NCI-H1694 treated with DMSO at 0.1 percent for 48 hours (cell line): ENCODE measurements around the gene RPL27.
A peak's percentile ranks its signal among the peaks of the same experiment; 100 is the strongest.

ENCODE experiments used
- DNase-seq: peaks from one replicate; lab custom pipeline; 2025; lab: John Stamatoyannopoulos, UW

Gene RPL27

DNA sequence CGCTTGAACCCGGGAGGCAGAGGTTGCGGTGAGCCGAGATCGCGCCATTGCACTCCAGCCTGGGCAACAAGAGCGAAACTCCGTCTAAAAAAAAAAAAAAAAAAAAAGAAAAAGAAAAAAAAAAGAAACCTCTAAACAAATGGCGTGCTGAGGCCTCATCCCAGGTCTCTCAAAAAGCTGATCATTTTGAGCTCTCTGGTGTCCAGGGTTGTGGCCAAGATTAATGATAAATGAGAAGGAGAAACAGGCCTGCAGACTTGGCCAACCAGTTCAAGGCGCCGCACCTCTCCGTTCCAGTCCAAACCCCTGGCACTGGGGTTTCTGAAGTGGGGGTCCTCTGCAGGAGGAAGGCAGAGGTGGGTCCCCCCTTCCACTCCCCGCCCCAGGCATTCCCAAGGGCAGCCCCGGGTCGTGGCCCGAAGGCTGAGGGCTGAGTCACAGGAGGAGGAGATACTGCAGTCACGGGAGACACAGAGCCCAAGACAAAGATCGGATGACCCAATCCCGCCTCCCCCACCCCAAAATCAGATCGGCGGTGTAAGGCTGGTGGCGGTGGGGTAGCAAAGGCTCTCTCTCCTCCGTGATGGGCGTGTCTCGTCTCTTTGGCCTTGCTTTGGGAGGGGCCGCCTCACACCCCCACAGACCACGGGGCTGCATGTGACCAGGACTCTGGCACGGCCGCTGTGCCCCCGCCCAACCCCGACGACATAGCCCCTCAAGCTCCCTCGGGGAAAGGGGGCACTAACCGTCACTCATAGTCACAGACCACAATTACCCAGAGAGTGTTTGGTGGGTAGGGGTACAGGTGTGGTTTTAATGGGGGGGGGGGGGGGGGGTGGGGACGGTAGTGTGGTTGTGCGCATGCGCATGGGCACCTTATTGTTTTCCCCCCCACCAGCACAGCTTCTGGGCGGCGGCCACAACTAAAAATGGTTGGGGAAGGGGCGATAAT, 22.8 kb downstream of the RPL27 start:
- no peak for DNase-seq

DNA sequence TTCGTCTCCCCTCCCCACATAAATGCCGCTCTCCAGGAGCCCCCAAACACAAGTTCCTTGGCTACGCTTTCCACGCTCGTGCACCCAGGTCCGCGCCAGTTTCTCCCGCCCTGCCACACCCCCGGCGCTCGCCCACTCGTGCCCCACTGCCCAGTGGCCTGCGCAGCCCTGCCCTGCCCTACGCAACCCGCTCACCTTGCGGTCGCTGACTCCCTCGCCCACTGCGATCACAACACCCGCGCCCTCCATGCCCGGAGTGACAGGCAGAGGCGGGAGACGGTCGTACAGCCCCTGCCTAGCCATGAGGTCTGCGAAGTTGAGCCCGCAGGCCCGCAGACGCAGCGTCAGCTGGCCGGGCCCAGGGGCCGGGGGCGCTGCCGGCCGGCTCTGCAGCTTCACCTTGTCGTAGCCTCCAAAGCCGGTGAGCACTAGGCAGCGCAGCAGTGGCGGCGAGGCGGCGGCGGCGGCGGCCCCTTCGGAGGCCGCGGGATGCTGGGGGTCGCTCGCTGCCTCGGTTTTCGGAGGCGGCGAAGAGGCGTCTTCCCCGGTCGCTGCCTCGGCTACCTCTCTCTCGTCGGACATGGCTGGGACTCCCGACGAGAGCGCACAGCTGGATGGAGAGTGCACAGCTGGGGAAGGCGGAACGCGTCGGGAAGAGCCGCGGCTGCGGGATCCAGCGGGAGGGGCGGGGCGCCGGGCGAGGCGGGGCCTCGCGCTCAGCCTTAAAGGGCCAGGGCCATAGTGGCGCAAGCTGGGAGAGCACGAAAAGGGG, 23.7 kb downstream of the RPL27 start, which contains the start of gene VAT1:
VAT1 (minus strand) TSS at position 645 of the 772 bp plus-strand sequence; CDS start at position 582, 63 bp downstream.
- peak; percentile 55 for DNase-seq

DNA sequence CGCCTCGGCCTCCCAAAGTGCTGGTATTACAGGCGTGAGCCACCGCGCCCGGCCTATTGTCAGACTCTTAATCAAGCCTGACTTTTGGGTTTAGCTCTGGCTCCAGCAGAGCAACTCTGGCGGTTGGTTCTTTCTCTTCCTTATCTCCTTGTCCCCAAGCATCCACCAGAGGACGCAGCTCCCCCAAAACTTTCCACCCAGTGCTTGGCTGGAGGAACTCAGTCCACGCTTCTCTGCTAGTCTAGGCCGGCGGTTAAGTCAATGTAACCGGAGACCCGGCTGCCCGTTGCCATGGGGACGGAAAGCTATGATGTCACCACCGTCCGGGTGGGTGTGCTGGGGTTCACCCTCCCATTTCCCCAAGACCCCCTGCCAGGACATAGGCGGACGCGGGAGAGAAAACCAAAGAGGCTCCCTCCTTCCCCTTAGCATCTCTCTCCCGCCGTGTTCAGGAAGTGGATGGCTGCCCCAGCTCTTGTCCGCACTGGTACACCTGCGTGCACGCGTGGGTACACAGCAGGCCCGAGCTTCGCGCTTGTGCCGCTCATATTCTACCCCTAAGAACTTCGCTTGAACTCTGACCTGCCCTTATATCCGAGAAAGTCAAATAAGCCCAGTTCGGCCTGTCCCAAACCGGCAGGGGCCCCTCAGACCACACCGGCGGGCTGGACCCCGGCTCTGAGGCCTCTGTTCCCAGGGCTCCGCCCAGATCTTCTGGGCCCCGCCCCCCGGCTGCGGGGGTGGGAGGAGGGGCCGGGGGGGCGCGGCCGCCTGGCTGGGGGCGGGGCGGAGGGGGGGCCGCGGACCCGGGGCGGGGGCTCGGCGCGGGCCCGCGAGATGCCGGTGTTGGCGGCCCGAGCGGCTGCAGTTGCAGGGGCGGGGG, 26.4 kb downstream of the RPL27 start, which contains the start of gene RND2:
RND2 (plus strand) TSS at position 825 of the 883 bp plus-strand sequence. CDS start 117 bp downstream, outside the sequence.
- DNase-seq: peak; percentile 96

DNA sequence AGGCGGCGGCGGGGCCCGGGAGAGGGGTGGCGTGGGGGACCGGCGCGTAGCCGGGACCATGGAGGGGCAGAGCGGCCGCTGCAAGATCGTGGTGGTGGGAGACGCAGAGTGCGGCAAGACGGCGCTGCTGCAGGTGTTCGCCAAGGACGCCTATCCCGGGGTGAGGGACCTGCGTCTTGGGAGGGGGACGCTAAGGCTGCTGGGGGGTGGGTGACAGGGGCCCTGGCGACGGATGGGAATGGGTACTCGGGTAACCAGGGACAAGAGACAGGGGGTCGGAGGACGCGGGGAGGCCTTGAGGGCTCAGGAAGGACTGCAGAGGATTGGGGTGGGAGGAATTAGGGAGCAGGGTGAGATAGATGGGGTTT, 27.1 kb downstream of the RPL27 start:
- DNase-seq: no peak

DNA sequence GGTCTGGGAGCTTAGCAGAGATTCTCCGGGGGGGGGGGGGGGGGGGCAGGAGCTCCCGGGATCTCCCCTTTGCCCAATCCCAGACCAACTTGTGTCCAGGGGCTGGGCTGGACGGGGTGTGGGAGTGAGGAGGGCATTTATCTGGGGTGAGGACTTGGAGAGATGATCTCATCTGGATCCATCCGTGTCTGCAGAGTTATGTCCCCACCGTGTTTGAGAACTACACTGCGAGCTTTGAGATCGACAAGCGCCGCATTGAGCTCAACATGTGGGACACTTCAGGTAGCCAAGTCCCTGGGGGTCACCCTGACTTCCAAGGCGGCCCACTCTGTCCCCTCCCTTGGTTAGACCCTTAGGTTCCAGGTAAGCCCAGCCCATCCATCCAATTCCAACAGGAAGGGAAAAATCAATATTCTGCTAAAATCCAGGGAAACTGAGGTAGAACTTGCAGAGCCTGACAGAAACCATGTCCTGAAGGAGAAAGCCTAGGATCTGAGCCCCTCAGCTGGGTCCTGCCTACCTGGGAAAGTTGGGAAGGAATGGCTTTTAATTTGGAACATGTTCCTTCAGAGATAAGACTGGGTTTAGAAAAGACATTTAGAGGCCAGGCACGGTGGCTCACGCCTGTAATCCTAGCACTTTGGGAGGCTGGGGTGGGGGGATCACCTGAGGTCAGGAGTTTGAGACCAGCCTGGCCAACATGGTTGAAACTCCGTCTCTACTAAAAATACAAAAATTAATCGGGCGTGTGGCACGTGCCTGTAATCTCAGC, 27.7 kb downstream of the RPL27 start:
- no peak for DNase-seq

DNA sequence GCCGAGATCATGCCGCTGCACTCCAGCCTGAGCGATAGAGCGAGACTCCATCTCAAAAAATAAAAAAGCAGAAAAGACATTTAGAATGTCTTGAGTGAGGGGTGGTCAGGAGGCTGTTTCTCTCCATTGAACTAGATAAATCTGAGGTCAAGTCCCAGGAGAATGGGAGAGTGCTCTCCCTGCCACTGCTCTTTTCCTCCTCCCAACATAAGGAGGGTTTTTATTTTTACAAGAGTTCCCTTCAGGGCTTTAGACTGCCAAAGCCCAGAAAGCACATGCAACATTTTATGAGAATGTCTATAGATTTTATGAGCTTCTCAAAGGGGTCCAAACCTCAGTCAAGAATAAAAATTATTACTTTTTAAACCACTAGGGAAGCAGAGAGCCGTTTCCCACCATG, 28.4 kb downstream of the RPL27 start:
- DNase-seq: no peak

DNA sequence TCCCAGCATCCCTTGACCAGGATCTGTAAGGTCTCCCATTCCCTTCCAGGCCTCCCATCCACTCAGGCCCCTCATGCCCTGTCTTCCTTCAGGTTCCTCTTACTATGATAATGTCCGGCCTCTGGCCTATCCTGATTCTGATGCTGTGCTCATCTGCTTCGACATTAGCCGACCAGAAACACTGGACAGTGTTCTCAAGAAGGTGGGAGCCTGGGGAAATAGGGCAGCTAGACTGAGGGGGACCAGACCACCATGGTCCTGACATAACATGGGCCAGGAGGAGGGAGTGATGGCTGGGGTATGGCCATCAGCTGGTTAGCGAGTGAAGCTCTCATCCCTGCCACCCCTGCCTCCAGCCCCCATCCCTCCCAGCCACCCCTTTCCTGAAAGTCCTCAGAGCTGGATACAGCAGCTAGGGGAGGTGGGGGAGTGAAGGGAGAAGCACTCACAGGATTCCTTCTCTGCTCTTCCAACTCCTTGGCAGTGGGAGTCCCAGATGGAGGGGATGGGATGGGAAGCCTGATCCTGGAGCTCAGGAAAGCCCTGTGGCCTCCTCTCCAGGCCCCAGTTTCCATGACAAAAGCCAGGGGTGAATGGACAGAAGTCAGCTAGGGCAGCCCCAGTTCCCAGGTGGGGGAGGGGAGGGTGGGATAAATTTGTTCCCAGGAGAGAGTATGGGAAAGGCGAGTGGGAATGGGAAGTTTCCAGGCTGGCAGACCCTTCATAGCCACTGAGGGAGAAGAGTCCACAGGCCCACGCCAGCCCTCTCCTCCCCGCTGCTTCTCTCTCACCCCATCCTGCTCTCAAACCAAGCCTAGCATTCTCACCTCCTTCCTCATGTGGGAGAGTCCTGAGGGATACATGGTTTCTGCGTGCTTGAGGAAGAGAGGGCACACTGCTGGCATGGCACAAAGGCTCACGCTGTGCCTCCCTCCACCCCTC, 29.1 kb downstream of the RPL27 start:
- DNase-seq: no peak

DNA sequence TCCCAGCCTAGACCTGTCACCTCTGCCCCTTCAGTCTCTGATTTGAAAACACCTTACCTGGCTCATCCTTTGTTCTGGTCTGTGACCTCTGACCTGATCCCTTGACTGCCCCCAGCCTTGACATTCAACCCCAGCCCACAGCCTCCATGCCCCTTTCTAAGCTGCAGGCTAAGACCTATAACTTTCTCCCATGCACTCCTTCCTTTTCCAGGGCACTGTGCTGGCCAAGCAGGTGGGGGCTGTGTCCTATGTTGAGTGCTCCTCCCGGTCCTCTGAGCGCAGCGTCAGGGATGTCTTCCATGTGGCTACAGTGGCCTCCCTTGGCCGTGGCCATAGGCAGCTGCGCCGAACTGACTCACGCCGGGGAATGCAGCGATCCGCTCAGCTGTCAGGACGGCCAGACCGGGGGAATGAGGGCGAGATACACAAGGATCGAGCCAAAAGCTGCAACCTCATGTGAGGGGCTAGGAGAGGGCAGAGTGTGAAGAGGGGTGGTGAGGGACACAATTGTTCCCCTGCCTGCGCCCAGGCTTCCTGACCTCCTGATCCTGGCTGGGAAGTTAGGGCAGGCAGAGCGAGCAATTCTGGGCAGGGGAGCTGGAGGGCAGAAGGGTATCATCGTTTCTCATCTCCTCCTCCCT, 30.1 kb downstream of the RPL27 start:
- DNase-seq: no peak

DNA sequence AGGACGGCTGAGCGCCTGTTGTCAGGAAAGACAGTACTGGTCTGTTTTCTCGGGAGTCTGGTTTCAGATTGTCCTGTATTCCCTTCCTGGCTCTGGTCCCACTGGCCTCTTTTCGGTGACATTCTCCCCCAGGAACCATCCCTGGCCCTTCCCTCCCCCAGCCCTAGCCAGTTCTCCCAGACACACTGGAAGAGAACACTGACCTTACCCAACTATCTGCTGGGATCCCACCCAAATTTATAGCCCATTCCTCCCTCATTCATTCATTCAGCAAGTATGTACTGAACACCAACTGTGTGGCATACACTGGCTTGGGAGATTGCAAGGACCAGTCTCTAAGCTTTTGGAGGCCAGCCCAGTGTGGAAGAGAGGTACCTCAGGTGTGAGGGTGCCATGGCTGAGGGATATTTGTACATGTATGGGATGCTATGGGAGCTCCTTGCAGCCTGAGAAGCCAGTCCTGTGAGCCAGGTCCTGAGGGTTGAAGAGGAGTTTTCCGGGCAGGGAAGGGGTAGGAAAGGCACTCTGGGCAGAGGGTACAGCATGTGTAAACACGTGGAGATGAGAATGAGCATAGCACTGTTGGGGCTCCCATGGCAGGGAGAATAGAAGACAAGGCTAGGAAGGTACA, 32.0 kb downstream of the RPL27 start:
- DNase-seq: no peak

DNA sequence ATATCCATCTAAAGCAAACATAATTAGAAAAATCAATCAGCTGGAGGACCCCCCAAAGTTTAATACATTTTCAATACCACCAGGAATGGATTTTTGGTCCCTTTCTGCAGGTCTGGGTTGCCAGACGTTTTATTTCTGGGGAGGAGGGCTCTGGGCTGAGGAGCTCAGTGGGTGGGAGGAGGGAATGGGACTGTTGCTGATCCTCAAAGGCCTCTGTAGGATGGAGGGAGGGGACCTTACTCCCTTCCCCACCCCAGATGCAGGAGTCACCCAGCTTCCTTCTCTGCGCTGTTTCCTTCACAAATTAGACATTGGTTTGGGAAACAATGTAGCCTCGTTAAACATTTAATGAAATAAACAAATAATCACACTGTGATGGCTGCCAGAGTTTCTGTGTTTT, 33.4 kb downstream of the RPL27 start:
- no peak for DNase-seq

DNA sequence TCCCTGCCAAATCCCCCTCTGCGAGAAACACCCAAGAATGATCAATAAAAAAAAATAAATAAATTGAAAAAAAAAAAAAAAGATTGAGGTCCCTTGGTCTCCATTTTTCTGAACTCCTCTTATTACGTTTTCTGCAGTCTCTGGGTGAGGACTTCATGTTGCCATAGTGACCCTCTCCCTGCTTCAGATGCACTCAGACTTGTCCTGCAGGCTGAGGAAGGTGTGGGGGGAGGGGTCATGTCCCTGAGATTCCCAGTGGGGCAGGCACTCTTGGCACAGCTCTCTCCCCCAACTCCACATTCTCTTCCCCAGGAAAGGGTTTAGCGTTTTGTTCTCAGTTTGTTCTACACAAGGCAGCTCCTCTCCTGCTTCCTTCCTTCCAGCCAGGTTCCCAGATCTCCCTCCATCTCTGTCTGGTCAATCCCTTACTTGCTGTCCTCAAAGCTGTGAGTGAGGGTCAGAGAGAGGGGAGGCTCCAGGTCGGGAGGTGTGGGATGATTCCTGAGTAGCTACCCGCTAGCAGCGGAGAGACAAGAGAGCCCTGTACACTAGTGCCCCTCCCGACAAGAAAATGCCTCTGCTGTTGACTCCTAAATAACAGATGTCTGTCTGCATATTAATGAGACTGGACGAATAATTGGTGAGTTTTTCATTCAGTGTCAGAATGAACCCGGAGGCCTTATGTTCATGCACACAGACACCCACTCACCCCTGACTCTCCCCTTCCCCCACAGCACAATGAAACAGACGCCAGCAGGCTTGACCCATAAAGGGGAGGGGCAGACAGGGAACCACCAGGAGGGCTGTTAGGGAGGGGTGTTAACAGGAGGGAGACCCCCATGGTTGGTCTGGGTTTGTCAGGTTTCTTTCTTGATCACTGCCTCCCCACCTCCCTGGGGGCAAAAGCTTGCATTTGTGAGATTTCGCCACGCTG, 36.0 kb downstream of the RPL27 start:
- peak; percentile 76 for DNase-seq

DNA sequence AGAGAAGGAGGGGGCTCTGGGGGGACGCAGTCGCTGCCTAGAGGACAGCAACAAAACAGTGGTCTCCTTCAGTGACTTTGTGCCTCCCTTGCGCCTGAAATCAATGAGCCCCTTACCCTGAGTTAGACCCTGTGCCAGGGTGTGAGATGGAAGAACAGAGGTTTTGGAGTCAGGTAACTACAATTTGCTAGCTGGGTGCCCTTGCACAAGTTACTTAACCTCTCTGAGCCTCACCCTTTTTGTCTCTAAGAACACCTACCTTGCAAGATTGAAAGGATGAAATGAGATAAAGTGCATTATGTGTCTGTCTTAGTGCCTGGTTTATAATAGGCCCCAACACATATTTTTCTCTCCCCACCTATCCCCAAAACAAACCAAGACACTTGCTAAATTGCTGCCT, 36.7 kb downstream of the RPL27 start:
- no peak for DNase-seq

DNA sequence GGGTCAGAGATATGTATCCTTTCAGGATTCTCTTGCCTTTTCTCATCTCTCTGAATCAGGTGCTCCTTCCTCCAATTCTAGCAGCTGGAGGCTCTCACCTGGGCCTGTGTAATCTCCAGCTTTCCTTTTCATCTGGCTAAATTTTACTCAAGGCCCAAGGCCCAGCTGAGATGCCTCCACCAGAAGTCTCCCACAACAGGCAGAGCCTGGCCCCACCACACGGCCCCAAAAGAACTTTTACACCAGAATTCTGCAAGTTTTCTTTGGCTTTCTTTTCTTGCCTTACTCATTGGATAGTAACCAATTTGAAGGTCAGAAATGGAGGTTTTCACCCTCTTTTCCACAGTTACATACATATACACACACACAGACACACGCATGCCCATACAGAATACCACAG, 41.4 kb downstream of the RPL27 start:
- no peak for DNase-seq

DNA sequence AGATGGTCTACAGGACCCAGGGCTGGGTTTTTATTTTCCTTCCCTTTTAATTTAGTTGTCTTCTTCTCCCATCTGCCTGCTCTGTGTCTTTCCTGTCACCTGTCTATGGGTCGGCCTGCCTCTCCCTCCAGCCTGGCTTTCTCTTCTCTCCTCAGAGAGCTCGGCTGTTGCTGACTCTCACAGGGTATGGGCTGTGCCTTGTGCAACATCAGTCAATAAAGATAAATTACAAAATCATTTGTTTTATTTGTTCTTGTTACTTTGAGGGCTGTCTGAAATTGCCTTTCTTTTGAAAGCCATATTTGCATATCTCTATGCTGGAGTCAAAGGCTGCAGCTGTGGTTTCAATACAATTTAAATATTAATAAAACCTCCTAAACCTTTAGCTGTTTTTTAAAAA, 42.4 kb downstream of the RPL27 start:
- no peak for DNase-seq

DNA sequence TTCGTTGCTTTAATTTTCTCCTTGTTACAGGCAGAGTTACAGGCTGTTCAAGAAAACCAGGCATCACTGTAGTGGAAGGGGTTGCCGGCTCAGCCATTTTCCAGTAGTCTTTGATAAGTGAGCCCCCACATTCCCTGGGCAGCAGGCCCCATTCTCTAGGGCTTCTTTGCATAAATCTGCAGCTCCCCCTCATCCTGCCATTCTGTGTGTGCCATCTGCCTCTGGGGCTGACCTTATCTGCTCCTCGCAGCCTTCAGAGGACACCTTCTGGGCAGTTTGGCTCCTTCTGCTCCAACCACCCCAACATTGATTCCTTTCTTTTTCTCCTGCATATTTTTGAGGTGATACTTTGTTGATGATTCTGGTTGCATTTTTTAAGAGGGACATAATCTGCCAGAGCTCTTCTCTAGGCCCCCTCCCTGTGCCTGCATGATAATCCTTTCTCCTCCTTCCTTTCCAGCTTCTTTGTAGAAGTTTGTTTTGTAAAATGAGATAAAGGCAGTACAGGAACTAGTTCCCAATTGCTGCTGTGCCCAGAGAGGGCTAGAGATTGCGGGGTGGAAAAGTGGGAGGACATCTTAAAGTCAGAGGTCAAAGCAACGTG, 43.9 kb downstream of the RPL27 start:
- DNase-seq: no peak

DNA sequence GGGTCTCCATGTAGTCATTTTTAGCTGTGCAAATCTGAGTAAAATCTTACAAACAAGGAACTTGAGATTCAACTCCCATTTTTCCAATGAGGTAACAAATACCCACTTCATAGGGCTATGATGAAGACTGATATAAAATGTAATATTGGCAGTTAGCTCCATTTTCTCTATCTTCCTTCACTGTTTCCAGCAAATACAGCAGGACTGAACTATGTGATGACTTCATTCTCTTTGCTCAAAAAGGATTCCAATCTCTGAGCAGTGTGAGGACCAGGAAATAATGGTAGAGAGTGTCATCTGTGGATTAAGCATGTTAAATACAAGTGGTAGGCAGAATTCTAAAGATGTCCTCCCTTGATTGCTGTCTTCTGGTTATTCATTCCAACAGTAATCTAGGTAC, 45.1 kb downstream of the RPL27 start:
- DNase-seq: no peak

DNA sequence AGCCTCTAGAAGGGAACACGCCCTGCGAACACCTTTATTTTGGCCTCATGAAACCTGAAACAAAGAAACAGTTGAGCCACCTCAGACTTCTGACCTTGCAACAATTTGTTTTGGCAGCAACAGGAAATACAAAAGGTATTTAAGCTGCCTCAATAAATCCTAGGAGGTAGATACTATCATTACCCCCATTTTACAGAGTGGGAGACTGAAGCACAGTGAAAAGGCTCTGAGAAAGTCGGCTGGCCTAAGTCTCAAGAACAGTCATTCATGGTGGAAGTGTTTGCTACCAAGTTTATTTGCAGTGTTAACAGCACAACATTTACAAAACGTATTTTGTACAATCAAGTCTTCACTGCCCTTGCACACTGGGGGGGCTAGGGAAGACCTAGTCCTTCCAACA, 45.8 kb downstream of the RPL27 start:
- DNase-seq: no peak
